HepG2 (cell line): ENCODE measurements around the gene SEC24A. TPM values are rescaled to one million over a fixed set of nuclear protein-coding genes. Genes with fewer than 3 reads are reported as not detected.

Experiments used
- ASH2L ChIP-seq: fragments of 300-600, 200-600 bp; sonication (generic); IDR thresholded peaks from 2 replicates; pipeline ENCODE4 v1.7.0; 2017; ENCODE audit warnings: low read depth, mild to moderate bottlenecking, moderate library complexity, mixed read lengths, low read length; ENCODE audit not compliant: insufficient read length
- ERF ChIP-seq: IDR thresholded peaks from 2 replicates; pipeline ENCODE4 v1.6.1; 2018; ENCODE audit warnings: missing biosample characterization, missing genetic modification reagents
- FOXO1 ChIP-seq: sonication (generic); formaldehyde crosslinking; IDR thresholded peaks from 2 replicates; pipeline ENCODE4 v1.4.0; 2020; ENCODE audit warnings: missing genetic modification reagents
- FOXP1 ChIP-seq, 2 experiments: fragments of 450-650 bp in 1 of 2; IDR thresholded peaks; 2 replicates each; pipeline ENCODE4 v1.6.1; 2017 to 2018; ENCODE audit warnings: antibody characterized with exemption in 1 of 2
- HNF4A ChIP-seq: sonication (generic); formaldehyde crosslinking; IDR thresholded peaks from 2 replicates; pipeline ENCODE4 v1.4.0; 2020; ENCODE audit warnings: missing genetic modification reagents
- KDM5A ChIP-seq: fragments of 200-600 bp; sonication (generic); IDR thresholded peaks from 2 replicates; pipeline ENCODE4 v1.7.0; 2018; ENCODE audit warnings: antibody characterized with exemption, mild to moderate bottlenecking, low read length, borderline replicate concordance
- LBX2 ChIP-seq: sonication (generic); formaldehyde crosslinking; IDR thresholded peaks from 2 replicates; pipeline ENCODE4 v1.5.0; 2020; ENCODE audit warnings: missing genetic modification reagents, mild to moderate bottlenecking, borderline replicate concordance
- MAFG ChIP-seq: sonication (generic); formaldehyde crosslinking; IDR thresholded peaks from 2 replicates; pipeline ENCODE4 v1.5.1; 2020; ENCODE audit warnings: mild to moderate bottlenecking, missing genetic modification reagents
- MTERF4 ChIP-seq: sonication (generic); formaldehyde crosslinking; IDR thresholded peaks from 2 replicates; pipeline ENCODE4 v1.8.0; 2023; ENCODE audit warnings: mild to moderate bottlenecking, missing genetic modification reagents
- MXD1 ChIP-seq: sonication (generic); formaldehyde crosslinking; IDR thresholded peaks from 2 replicates; pipeline ENCODE4 v1.4.0; 2020; ENCODE audit warnings: mild to moderate bottlenecking, missing genetic modification reagents
- NFE2 ChIP-seq: sonication (generic); formaldehyde crosslinking; IDR thresholded peaks from 2 replicates; pipeline ENCODE4 v1.4.0; 2020; ENCODE audit warnings: missing genetic modification reagents
- NFE2L1 ChIP-seq: sonication (generic); formaldehyde crosslinking; IDR thresholded peaks from 2 replicates; pipeline ENCODE4 v1.4.0; 2020; ENCODE audit warnings: missing genetic modification reagents, mild to moderate bottlenecking, borderline replicate concordance
- PHF21A ChIP-seq: sonication (generic); formaldehyde crosslinking; IDR thresholded peaks from 2 replicates; pipeline ENCODE4 v1.5.0; 2020; ENCODE audit warnings: mild to moderate bottlenecking, missing genetic modification reagents
- SNAPC2 ChIP-seq: sonication (generic); formaldehyde crosslinking; IDR thresholded peaks from 2 replicates; pipeline ENCODE4 v1.8.1; 2022; ENCODE audit warnings: mild to moderate bottlenecking, missing genetic modification reagents
- ZHX2 ChIP-seq, 2 experiments: sonication (generic) in 1 of 2; formaldehyde crosslinking in 1 of 2; IDR thresholded peaks; 2 replicates each; pipeline versions ENCODE4 v1.6.1 to v1.9.0; 2014 to 2022; ENCODE audit warnings: antibody characterized with exemption in 1 of 2, borderline replicate concordance in 1 of 2, inconsistent platforms in 1 of 2, low read depth in 1 of 2, missing genetic modification reagents in 1 of 2
- ZMYM4 ChIP-seq: sonication (generic); formaldehyde crosslinking; IDR thresholded peaks from 2 replicates; pipeline ENCODE4 v1.8.1; 2023; ENCODE audit warnings: mild to moderate bottlenecking, missing genetic modification reagents
- ZNF790 ChIP-seq: sonication (generic); formaldehyde crosslinking; IDR thresholded peaks from 2 replicates; pipeline ENCODE4 v1.8.0; 2022; ENCODE audit warnings: missing genetic modification reagents, mild to moderate bottlenecking, borderline replicate concordance
- polyA plus RNA-seq, 8 experiments: library from polyadenylated mRNA; depleted of rRNA in 3 of 8; stranded (reverse) in 7 of 8; unstranded in 1 of 8; fragments of >200 nt; fragmentation: Illumina TruSeq in 4 of 8; extraction: Trizol in 4 of 8; gene quantifications; 2 replicates each; pipeline versions ENCODE4 v1.2.1 to v1.2.3, GENCODE V29; 2011 to 2016; ENCODE audit warnings: low read depth in 4 of 8, missing spikeins in 1 of 8, mixed read lengths in 1 of 8; ENCODE audit not compliant: insufficient read depth in 1 of 8
- total RNA-seq, 5 experiments: library from RNA; depleted of rRNA; stranded (reverse); fragments of >200 nt; fragmentation: Illumina TruSeq; extraction: Trizol; gene quantifications; 2 replicates each; pipeline ENCODE4 v1.2.3, GENCODE V29; 2016; ENCODE audit warnings: low read depth in 1 of 5

SEC24A gene
- total and polyA plus RNA-seq, 2 of the 13 experiments (the other 11 are each of a cell fraction or from before 2014, with no cell fraction given): 30.5 to 56.8 TPM

GRCh38 chr5:134738133-134738962 lies 89.8 kb downstream of the SEC24A start, which contains the start of gene CAMLG (continued):
- peak; percentile 100 for TF ChIP-seq ZHX2 (IDR thresholded peaks at IDR 0.05; ENCODE audit: low read depth)
- TF ChIP-seq ZHX2 (CRISPR knock-in tag; IDR thresholded peaks at IDR 0.05; ENCODE audit: borderline replicate concordance): no peak
- TF ChIP-seq HNF4A: peak; percentile 29; the same call in 1 of the 2 replicates
- no peak for TF ChIP-seq FOXP1 (IDR thresholded peaks at IDR 0.05)
- peak; percentile 33; the same call in 1 of the 2 replicates for TF ChIP-seq FOXP1 (CRISPR knock-in tag; IDR thresholded peaks at IDR 0.05)
- peak; percentile 65 for TF ChIP-seq FOXO1 (CRISPR knock-in tag)
- peak; percentile 79; the same call in 1 of the 2 replicates for TF ChIP-seq MTERF4 (CRISPR knock-in tag)
- TF ChIP-seq ERF (CRISPR knock-in tag): peak; percentile 99
- TF ChIP-seq SNAPC2 (CRISPR knock-in tag): peak; percentile 63; the same call in 1 of the 2 replicates
- TF ChIP-seq ZNF790 (CRISPR knock-in tag): peak; percentile 43; the same call in 1 of the 2 replicates
- TF ChIP-seq KDM5A: no peak; the same call in 1 of the 2 replicates
- peak; percentile 83 for TF ChIP-seq PHF21A (CRISPR knock-in tag)
- peak; percentile 90 for TF ChIP-seq MXD1 (CRISPR knock-in tag)
- TF ChIP-seq ASH2L: peak; percentile 69
- no peak for TF ChIP-seq MAFG (CRISPR knock-in tag)
- peak; percentile 98 for TF ChIP-seq ZMYM4 (CRISPR knock-in tag)
- peak; percentile 39; the same call in 1 of the 2 replicates for TF ChIP-seq NFE2L1 (CRISPR knock-in tag)
- no peak for TF ChIP-seq NFE2 (CRISPR knock-in tag)
- TF ChIP-seq LBX2 (CRISPR knock-in tag): peak; percentile 39; the same call in 1 of the 2 replicates
